Osteocyte (in vitro differentiated cells): Measurements from ENCODE around the gene MSMB. TPM values are rescaled to one million over a fixed set of nuclear protein-coding genes. Genes with fewer than 3 reads are reported as not detected.
"Not testable (repeated sequence)": the region's sequence is repeated elsewhere in the genome, so short reads cannot be mapped to it uniquely, and the experiment has no call there.

Source experiments
- DNase-seq: peaks from one replicate; pipeline ENCODE4 v3.0.0; 2021; ENCODE audit warnings: mixed read lengths; ENCODE audit not compliant: unreplicated experiment; ENCODE audit errors: extremely low spot score
- H3K27ac Mint-ChIP-seq: one replicate; pipeline ENCODE4 v1.8.0; 2021; ENCODE audit warnings: mild to moderate bottlenecking, mixed read lengths; ENCODE audit not compliant: unreplicated experiment
- H3K27me3 Mint-ChIP-seq: one replicate; pipeline ENCODE4 v1.8.0; 2021; ENCODE audit warnings: mixed read lengths; ENCODE audit not compliant: unreplicated experiment
- H3K36me3 Mint-ChIP-seq: one replicate; pipeline ENCODE4 v1.8.0; 2021; ENCODE audit warnings: mixed read lengths; ENCODE audit not compliant: unreplicated experiment
- H3K4me1 Mint-ChIP-seq: one replicate; pipeline ENCODE4 v1.8.0; 2021; ENCODE audit warnings: mixed read lengths; ENCODE audit not compliant: unreplicated experiment
- H3K4me3 Mint-ChIP-seq: one replicate; pipeline ENCODE4 v1.8.0; 2021; ENCODE audit warnings: mild to moderate bottlenecking, moderate library complexity, mixed read lengths; ENCODE audit not compliant: unreplicated experiment
- H3K9me3 Mint-ChIP-seq: one replicate; pipeline ENCODE4 v1.8.0; 2021; ENCODE audit warnings: mixed read lengths; ENCODE audit not compliant: unreplicated experiment
- total RNA-seq: library from RNA; stranded (reverse); gene quantifications from 2 replicates; pipeline ENCODE4 v1.2.1, GENCODE V29; 2021
- TF ChIP-seq, protein P1 (sequence below): fragments of 200-600 bp; sonication (generic); IDR thresholded peaks from 2 replicates; pipeline ENCODE4 v1.5.0; 2021; ENCODE audit warnings: antibody characterized with exemption, mild to moderate bottlenecking, moderate library complexity

MSMB gene
- total RNA-seq, 1 donor from 2014 or later: not detected

DNA sequence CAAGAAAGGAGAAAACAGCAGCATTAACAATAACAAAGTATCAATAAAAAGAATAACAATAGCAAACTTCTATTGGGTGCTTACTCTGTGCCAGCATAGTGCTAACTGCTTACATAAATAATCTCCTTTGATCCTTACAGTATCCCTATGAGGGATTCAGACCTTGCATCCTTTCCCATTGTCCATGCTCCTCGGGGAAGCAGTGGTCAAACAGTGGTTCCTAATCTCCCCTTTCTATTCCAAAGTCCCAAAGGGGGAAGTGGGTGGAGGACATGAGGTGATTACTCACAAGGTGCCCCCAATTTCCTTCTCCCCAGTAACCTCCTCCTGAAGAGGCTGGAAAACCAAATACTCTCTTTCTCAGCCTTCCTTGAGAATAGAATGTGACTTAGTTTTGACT lies 22.0 kb upstream of the MSMB start:
- peaks cover 2% of the 10 kb centered on the region for H3K27me3 Mint-ChIP-seq
- no peak overlapping the region for H3K27ac Mint-ChIP-seq
- DNase-seq: no peak
- TF ChIP-seq, protein P1, sequence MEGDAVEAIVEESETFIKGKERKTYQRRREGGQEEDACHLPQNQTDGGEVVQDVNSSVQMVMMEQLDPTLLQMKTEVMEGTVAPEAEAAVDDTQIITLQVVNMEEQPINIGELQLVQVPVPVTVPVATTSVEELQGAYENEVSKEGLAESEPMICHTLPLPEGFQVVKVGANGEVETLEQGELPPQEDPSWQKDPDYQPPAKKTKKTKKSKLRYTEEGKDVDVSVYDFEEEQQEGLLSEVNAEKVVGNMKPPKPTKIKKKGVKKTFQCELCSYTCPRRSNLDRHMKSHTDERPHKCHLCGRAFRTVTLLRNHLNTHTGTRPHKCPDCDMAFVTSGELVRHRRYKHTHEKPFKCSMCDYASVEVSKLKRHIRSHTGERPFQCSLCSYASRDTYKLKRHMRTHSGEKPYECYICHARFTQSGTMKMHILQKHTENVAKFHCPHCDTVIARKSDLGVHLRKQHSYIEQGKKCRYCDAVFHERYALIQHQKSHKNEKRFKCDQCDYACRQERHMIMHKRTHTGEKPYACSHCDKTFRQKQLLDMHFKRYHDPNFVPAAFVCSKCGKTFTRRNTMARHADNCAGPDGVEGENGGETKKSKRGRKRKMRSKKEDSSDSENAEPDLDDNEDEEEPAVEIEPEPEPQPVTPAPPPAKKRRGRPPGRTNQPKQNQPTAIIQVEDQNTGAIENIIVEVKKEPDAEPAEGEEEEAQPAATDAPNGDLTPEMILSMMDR: no peak
- H3K9me3 Mint-ChIP-seq: peaks cover under 1% of the 10 kb centered on the region
- no peaks in the 10 kb centered on the region for H3K4me1 Mint-ChIP-seq
- no peaks in the 10 kb centered on the region for H3K36me3 Mint-ChIP-seq
- no peak overlapping the region for H3K4me3 Mint-ChIP-seq

DNA sequence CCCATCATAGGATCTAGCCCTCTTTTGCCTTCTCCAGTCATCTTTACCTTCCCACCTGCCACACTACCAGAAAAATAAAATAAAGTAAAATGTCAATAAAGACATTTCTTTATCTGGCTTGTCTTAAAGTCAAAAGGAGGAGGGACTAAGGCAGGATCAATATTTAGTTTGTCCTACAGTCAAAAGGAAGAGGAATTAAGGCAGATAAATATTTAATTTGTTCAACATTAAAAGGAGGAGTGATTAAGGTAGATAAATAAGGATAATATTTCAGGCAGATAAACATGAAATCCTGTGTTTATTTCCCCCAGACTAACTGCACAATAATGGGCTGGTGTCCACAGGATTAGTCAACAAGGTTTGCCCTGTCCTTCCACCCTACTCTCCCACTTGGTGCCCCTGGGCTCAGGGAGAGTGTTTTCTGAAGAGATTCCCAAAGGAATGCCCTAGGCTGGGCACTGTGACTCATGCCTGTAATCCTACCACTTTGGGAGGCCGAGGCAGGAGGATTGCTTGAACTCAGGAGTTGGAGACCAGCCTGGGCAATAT lies 18.3 kb upstream of the MSMB start:
- H3K36me3 Mint-ChIP-seq: no peaks in the 10 kb centered on the region
- H3K27ac Mint-ChIP-seq: no peak overlapping the region
- no peak overlapping the region for H3K4me3 Mint-ChIP-seq
- peaks cover 5% of the 10 kb centered on the region for H3K27me3 Mint-ChIP-seq
- H3K9me3 Mint-ChIP-seq: no peaks in the 10 kb centered on the region
- TF ChIP-seq, protein P1: no peak
- peak; percentile 49 for DNase-seq
- H3K4me1 Mint-ChIP-seq: no peaks in the 10 kb centered on the region

DNA sequence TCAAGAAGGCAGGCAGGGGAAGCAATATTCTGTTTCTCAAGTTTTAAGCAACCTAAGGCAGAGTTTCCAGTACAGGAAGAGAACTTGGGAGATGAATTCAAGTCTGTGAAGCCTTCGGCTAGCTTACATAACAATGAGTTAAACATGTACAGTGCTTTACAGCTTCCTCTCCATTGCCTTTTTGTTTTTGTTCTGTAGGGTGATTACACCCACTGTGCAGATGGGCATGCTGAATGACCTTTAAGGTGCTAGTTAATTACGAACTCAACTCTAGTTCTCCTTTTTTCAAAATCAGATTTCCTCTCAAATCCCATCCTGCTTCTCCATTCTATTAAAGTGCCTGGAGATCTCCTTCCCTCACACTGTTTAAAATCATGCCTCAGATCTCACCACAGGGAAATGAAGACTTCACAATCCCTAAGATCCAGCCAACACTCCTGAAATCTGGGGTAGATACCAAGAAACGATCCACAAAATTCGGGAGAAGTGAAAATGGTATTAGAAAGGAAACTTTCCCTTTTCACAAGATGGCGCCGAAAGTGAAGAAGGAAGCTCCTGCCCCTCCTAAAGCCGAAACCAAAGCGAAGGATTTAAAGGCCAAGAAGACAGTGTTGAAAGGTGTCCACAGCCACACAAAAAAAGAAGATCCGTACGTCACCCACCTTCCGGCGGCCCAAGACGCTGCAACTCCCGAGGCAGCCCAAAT lies 16.8 kb upstream of the MSMB start:
- Mint-ChIP-seq H3K27ac (no peak overlapping the region), H3K36me3 (no peaks in the 10 kb centered on the region), H3K9me3 (no peaks in the 10 kb centered on the region), H3K4me1 (no peaks in the 10 kb centered on the region), H3K27me3 (peaks cover 5% of the 10 kb centered on the region), H3K4me3 (no peak overlapping the region)
- peak; percentile 70 for DNase-seq
- TF ChIP-seq, protein P1: no peak

DNA sequence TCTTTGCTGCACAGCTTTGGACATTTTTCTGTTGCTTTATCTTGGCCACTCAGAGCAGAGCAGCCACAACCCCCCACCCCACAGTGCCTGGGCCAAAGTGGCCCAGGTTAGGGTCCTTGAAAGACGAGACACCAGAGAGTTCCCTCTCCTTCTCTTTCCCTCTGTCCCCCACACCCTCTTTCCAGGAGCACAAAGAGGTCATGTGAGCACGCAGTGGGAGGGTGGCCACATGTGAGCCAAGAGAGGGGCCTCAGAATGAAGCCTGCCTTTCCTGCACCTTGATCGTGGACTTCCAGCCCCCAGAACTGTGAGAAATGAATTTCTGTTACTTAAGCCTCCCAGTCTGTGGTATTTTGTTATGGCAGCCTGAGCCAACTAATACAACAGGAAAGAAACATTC lies 14.6 kb upstream of the MSMB start:
- Mint-ChIP-seq H3K9me3 (peaks cover 9% of the 10 kb centered on the region), H3K4me1 (no peaks in the 10 kb centered on the region), H3K27me3 (peaks cover 7% of the 10 kb centered on the region), H3K36me3 (no peaks in the 10 kb centered on the region), H3K4me3 (no peak overlapping the region), H3K27ac (no peak overlapping the region)
- TF ChIP-seq, protein P1: no peak
- no peak for DNase-seq

DNA sequence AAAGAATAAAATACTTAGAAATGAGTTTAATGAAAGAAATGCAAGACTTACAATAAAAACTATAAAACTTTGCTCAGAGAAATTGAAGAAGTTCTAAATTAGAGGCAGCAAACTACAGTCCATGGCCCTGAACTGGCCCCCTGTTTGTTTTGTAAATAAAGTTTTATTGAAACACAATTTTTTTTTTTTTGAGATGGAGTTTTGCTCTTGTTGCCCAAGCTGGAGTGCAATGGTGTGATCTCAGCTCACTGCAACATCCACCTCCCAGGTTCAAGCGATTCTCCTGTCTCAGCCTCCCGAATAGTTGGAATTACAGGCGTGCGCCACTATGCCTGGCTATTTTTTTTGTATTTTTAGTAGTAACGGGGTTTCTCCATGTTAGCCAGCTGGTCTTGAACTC lies 11.9 kb upstream of the MSMB start:
- H3K27ac Mint-ChIP-seq, H3K4me1 Mint-ChIP-seq, H3K9me3 Mint-ChIP-seq, H3K4me3 Mint-ChIP-seq, H3K36me3 Mint-ChIP-seq, H3K27me3 Mint-ChIP-seq, DNase-seq: not testable (repeated sequence)
